ENCODE measurements around the gene RHCE.
"Not testable (repeated sequence)": the region's sequence is repeated elsewhere in the genome, so short reads cannot be mapped to it uniquely, and the experiment has no call there.

The RHCE gene

GRCh38 chr1:25397549-25397948 lies 23.1 kb downstream of the RHCE start:
- DNase-seq = not testable (repeated sequence)

GRCh38 chr1:25392841-25393240 lies 27.8 kb downstream of the RHCE start:
- no peak for DNase-seq

- DNase-seq = not testable (repeated sequence)
These were observed 30.9 kb downstream of the RHCE start for GRCh38 chr1:25389721-25390120.

GRCh38 chr1:25388691-25389090 lies 31.9 kb downstream of the RHCE start:
- peak; percentile 93 for DNase-seq

- DNase-seq = not testable (repeated sequence)
These were observed 33.5 kb downstream of the RHCE start for GRCh38 chr1:25387096-25387495.

- DNase-seq = not testable (repeated sequence)
These were observed 36.8 kb downstream of the RHCE start for GRCh38 chr1:25383875-25384274.

- not testable (repeated sequence) for DNase-seq
These were observed 37.5 kb downstream of the RHCE start for GRCh38 chr1:25383090-25383489.

- not testable (repeated sequence) for DNase-seq
These were observed 38.1 kb downstream of the RHCE start for GRCh38 chr1:25382543-25382942.

GRCh38 chr1:25378367-25378766 lies 42.3 kb downstream of the RHCE start:
- peak; percentile 15 for DNase-seq

- not testable (repeated sequence) for DNase-seq
These were observed 48.9 kb downstream of the RHCE start for GRCh38 chr1:25371757-25372156.

- DNase-seq = not testable (repeated sequence)
These were observed 50.8 kb downstream of the RHCE start for GRCh38 chr1:25369691-25370271.

- DNase-seq = no peak
These were observed 51.4 kb downstream of the RHCE start for GRCh38 chr1:25369241-25369640.

GRCh38 chr1:25362634-25363559 lies 57.7 kb downstream of the RHCE start:
- DNase-seq = not testable (repeated sequence)

GRCh38 chr1:25361901-25362300 lies 58.7 kb downstream of the RHCE start:
- no peak for DNase-seq

GRCh38 chr1:25360596-25361581 lies 59.7 kb downstream of the RHCE start:
- no peak for DNase-seq

GRCh38 chr1:25356848-25357247 lies 63.8 kb downstream of the RHCE start:
- DNase-seq = no peak

- no peak for DNase-seq
These were observed 64.2 kb downstream of the RHCE start for GRCh38 chr1:25356441-25356840.

- DNase-seq = no peak
These were observed 64.7 kb downstream of the RHCE start for GRCh38 chr1:25355841-25356395.

GRCh38 chr1:25349606-25350005 lies 71.0 kb downstream of the RHCE start:
- DNase-seq = no peak

GRCh38 chr1:25347556-25347955 lies 73.1 kb downstream of the RHCE start:
- no peak for DNase-seq

GRCh38 chr1:25343872-25344271 lies 76.8 kb downstream of the RHCE start:
- DNase-seq = no peak

- DNase-seq = no peak
These were observed 77.8 kb downstream of the RHCE start for GRCh38 chr1:25342846-25343245.

GRCh38 chr1:25341746-25342145 lies 78.9 kb downstream of the RHCE start:
- DNase-seq = no peak

Data from RPMI8226 (cell line).